K562 (cell line): ENCODE results near the gene SSR2. TPM values are rescaled to one million over a fixed set of nuclear protein-coding genes. Genes with fewer than 3 reads are reported as not detected.
A peak's percentile ranks its signal among the peaks of the same experiment; 100 is the strongest.

Experiments
- CREB1 ChIP-seq, 2 experiments: sonication (generic) in 1 of 2; formaldehyde crosslinking in 1 of 2; IDR thresholded peaks; 2 replicates each; pipeline versions ENCODE4 v1.6.1 to v1.8.0; 2012 to 2022; ENCODE audit warnings: inconsistent platforms in 1 of 2, mild to moderate bottlenecking in 1 of 2, missing genetic modification reagents in 1 of 2, moderate library complexity in 1 of 2
- CREB3 ChIP-seq: fragments of 450-650 bp; conservative IDR thresholded peaks from 2 replicates; pipeline ENCODE4 v1.6.1; 2016; ENCODE audit warnings: missing genetic modification characterization, low read depth, mild to moderate bottlenecking, missing compliant biosample characterization, moderate library complexity
- CTBP1 ChIP-seq: fragments of 450-650 bp; IDR thresholded peaks from 2 replicates; pipeline ENCODE4 v1.6.1; 2016; ENCODE audit warnings: borderline replicate concordance
- KAT7 ChIP-seq: sonication (generic); formaldehyde crosslinking; IDR thresholded peaks from 2 replicates; pipeline ENCODE4 v1.8.0; 2022; ENCODE audit warnings: missing genetic modification reagents, mild to moderate bottlenecking, borderline replicate concordance
- MGA ChIP-seq: fragments of 450-650 bp; IDR thresholded peaks from 2 replicates; pipeline ENCODE4 v1.6.1; 2016; ENCODE audit warnings: mild to moderate bottlenecking, moderate library complexity
- MYC ChIP-seq, 2 experiments: fragments of 250-450 bp in 1 of 2; sonication (Bioruptor Pico) in 1 of 2; IDR thresholded peaks; 2 replicates each; pipeline versions ENCODE4 v1.5.1 to v1.6.1; 2012 to 2021; ENCODE audit warnings: low read depth in 2 of 2, borderline replicate concordance in 1 of 2, improper control_type of control experiment in 1 of 2, low read length in 1 of 2, mild to moderate bottlenecking in 1 of 2, moderate library complexity in 1 of 2
- NBN ChIP-seq: fragments of 450-650 bp; IDR thresholded peaks from 2 replicates; pipeline ENCODE4 v1.6.1; 2016; ENCODE audit warnings: low read depth, mild to moderate bottlenecking
- NFATC3 ChIP-seq: fragments of 450-650 bp; IDR thresholded peaks from 2 replicates; pipeline ENCODE4 v1.6.1; 2017; ENCODE audit warnings: mild to moderate bottlenecking
- POLR3G ChIP-seq: IDR thresholded peaks from 2 replicates; pipeline ENCODE4 v1.6.1; 2011; ENCODE audit not compliant: insufficient read length, insufficient replicate concordance; ENCODE audit errors: extremely low read depth
- SUPT5H ChIP-seq: fragments of 450-650 bp; IDR thresholded peaks from 2 replicates; pipeline ENCODE4 v1.6.1; 2016
- ZNF277 ChIP-seq: fragments of 250-450 bp; sonication (Bioruptor Pico); IDR thresholded peaks from 2 replicates; pipeline ENCODE4 v1.8.0; 2022; ENCODE audit warnings: inconsistent platforms, mild to moderate bottlenecking, moderate library complexity, borderline replicate concordance
- ZNF551 ChIP-seq: fragments of 250-450 bp; sonication (Bioruptor Pico); IDR thresholded peaks from 2 replicates; pipeline ENCODE4 v1.5.0; 2021; ENCODE audit warnings: mild to moderate bottlenecking, moderate library complexity
- polyA plus RNA-seq, 8 experiments: library from polyadenylated mRNA; depleted of rRNA in 4 of 8; stranded (reverse) in 5 of 8; unstranded in 3 of 8; fragments of >200 nt; fragmentation: Nextera tagmentation in 2 of 8; fragmentation: Illumina TruSeq in 1 of 8; extraction: Ambion mirVana in 2 of 8; extraction: Trizol in 1 of 8; gene quantifications; 2 replicates each; pipeline versions ENCODE4 v1.2.1 to v1.2.3, GENCODE V29; 2011 to 2014; ENCODE audit warnings: inconsistent platforms in 1 of 8, missing spikeins in 1 of 8
- total RNA-seq, 7 experiments: library from RNA; depleted of rRNA in 6 of 7; stranded (reverse); fragments of >200 nt in 6 of 7; fragmentation: Illumina TruSeq in 2 of 7; extraction: Trizol in 2 of 7; gene quantifications; 2 replicates each; pipeline versions ENCODE4 v1.2.1 to v1.2.3, GENCODE V29; 2011 to 2021; ENCODE audit warnings: low replicate concordance in 1 of 7

Gene SSR2
- total and polyA plus RNA-seq, 9 of the 15 experiments (the other 6 are each of a cell fraction or from before 2014, with no cell fraction given) = 161 to 411 (median 240) TPM

DNA sequence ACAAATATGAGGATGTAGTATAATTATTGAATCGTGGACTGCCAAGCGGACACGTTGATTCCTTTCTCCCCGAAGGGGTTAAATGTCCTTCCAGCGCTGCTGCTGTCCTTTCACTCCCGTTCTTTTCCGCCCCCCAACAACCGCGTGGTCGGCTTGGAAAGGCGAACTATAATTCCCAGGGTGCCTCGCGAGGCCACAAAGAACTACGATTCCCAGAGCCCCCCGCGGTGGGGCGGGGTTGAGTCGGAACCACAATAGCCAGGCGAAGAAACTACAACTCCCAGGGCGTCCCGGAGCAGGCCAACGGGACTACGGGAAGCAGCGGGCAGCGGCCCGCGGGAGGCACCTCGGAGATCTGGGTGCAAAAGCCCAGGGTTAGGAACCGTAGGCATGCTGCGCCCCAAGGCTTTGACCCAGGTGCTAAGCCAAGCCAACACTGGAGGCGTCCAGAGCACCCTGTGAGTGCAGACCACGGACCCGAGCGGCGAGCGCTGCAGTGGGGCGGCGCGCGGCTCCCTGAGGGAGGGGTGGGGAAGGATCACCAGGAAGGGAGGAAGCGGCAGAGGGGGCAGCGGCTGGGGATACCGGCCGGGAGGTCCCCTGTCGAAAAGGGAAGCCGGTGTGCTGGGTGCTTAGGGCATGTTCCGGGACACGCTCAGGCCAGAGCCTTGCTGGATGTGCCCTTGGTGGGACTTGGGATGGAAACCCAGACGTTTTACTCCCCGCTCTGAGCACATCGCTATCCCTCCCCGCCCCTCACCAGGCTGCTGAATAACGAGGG, 33.9 kb upstream of the SSR2 start, which contains the start of gene LAMTOR2 (continued):
- TF ChIP-seq MYC (IDR thresholded peaks at IDR 0.05; ENCODE audit: low read depth, low read length) (peak; percentile 100), MYC (CRISPR knock-in tag; IDR thresholded peaks at IDR 0.05; ENCODE audit: borderline replicate concordance, low read depth) (peak; percentile 93), POLR3G (no peak), CTBP1 (peak; percentile 36; the same call in 1 of the 2 replicates), CREB1 (IDR thresholded peaks at IDR 0.05) (peak; percentile 49; the same call in 1 of the 2 replicates), CREB1 (CRISPR knock-in tag; IDR thresholded peaks at IDR 0.05) (no peak; the same call in 1 of the 2 replicates), MGA (peak; percentile 52), KAT7 (CRISPR knock-in tag) (no peak), NFATC3 (no peak), NBN (peak; percentile 38; the same call in 1 of the 2 replicates), CREB3 (tag) (0 out of 2 replicates have a peak, but pooled peaks have one; percentile 23), ZNF551 (no peak), SUPT5H (peak; percentile 81), ZNF277 (CRISPR knock-in tag) (no peak)
